ENCODE data around the gene VTI1A. TPM values are rescaled to one million over a fixed set of nuclear protein-coding genes. Genes with fewer than 3 reads are reported as not detected.

Gene VTI1A
- total RNA-seq, 1 donor from 2014 or later: 39.9 TPM

DNA sequence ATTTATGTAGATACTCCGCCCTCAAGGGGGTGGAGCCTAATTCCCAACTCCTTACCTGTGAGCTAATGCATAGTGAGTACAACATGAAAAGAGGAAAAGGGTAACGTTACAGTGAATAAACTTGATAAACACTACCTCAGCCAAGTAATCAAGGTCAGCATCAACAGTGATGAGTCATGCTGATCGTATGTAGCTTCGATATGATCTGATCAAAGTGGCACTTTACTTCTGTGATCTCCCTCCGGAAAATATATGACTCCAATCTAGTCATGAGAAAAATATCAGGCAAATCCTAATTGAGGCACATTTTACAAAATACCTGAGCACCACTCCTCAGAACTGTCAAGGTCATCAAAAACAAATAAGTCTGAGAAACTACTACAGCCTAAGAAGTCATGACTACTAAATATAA is 70.4 kb downstream of the VTI1A start:
- H3K4me1 Mint-ChIP-seq (ENCODE audit: low read depth): peaks cover 18% of the 10 kb centered on the region
- H3K27me3 Mint-ChIP-seq (ENCODE audit: insufficient read depth): peaks cover 9% of the 10 kb centered on the region
- intact Hi-C loops (cut with micrococcal nuclease): no loop called here

GRCh38 chr10:112519133-112519761 is 72.2 kb downstream of the VTI1A start:
- intact Hi-C loops (cut with micrococcal nuclease): loop anchor here (1.0 kb wide), 1 partner anchor 13 kb away; no protein-coding TSS in a partner anchor
- no peaks in the 10 kb centered on the region for H3K9me3 Mint-ChIP-seq
- H3K36me3 Mint-ChIP-seq (ENCODE audit: low read depth): no peaks in the 10 kb centered on the region
- H3K27ac Mint-ChIP-seq: no peak overlapping the region
- no peak overlapping the region for H3K4me3 Mint-ChIP-seq
- DNase-seq (ENCODE audit: low spot score): no peak
- peaks cover 6% of the 10 kb centered on the region for H3K27me3 Mint-ChIP-seq (ENCODE audit: insufficient read depth)
- peaks cover 18% of the 10 kb centered on the region for H3K4me1 Mint-ChIP-seq (ENCODE audit: low read depth)

More for the DNA sequence above, 70.4 kb downstream of the VTI1A start:
- Mint-ChIP-seq H3K4me3 (no peak overlapping the region), H3K27ac (no peak overlapping the region), H3K9me3 (no peaks in the 10 kb centered on the region), H3K36me3 (ENCODE audit: low read depth) (no peaks in the 10 kb centered on the region)
- no peak for DNase-seq (ENCODE audit: low spot score)

DNA sequence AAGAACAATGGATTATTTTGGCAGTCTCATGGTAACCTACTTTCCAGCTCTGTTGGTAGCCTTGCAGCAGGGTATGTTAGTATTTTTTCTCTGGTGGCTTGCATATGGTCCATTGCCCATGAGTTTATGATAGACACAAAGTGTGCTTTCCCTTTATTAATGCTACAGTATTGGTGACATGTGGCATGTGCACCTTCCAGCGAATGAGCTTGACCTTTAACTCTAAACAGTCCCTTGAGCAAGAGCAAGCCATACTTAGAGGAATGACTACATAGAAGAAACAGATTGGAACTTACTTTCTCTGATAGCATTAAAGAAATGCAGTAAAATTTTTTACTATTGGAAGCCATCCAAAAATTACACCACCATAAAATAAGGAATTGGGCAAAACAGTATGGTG is 73.9 kb downstream of the VTI1A start:
- H3K4me3 Mint-ChIP-seq: no peak overlapping the region
- no peaks in the 10 kb centered on the region for H3K9me3 Mint-ChIP-seq
- H3K4me1 Mint-ChIP-seq (ENCODE audit: low read depth): peaks cover 23% of the 10 kb centered on the region
- H3K36me3 Mint-ChIP-seq (ENCODE audit: low read depth): no peaks in the 10 kb centered on the region
- no peak for DNase-seq (ENCODE audit: low spot score)
- H3K27ac Mint-ChIP-seq: no peak overlapping the region
- H3K27me3 Mint-ChIP-seq (ENCODE audit: insufficient read depth): peaks cover 6% of the 10 kb centered on the region
- intact Hi-C loops (cut with micrococcal nuclease): loop anchor here (10.0 kb wide), 1 partner anchor 1526 kb away; no protein-coding TSS in a partner anchor

DNA sequence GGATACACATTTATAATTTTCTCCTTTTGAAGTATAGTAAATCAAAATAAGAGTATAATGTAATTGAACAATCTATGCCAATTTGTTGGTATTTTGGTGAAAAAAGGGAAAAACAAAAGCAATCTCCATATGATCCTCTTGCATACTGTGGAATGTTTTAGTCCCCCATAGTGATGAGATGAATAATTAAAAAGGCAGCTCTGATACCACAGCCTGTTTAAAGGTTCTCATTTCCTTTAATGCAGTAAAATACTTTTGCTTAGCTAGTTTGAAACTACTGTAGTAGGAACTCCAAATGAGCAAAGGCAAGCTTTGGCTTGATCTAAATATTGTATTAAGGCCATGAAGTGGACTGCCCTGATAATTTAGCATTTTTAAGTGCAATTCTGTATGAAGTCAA is 77.6 kb downstream of the VTI1A start:
- intact Hi-C loops (cut with micrococcal nuclease): loop anchor here (10.0 kb wide), 1 partner anchor 1530 kb away; no protein-coding TSS in a partner anchor
- Mint-ChIP-seq H3K4me1 (ENCODE audit: low read depth) (peaks cover 18% of the 10 kb centered on the region), H3K9me3 (no peaks in the 10 kb centered on the region), H3K27ac (no peak overlapping the region), H3K36me3 (ENCODE audit: low read depth) (peaks cover 2% of the 10 kb centered on the region), H3K4me3 (no peak overlapping the region), H3K27me3 (ENCODE audit: insufficient read depth) (peaks cover 6% of the 10 kb centered on the region)
- DNase-seq (ENCODE audit: low spot score): no peak

- Mint-ChIP-seq H3K4me1 (ENCODE audit: low read depth) (peaks cover 17% of the 10 kb centered on the region), H3K9me3 (no peaks in the 10 kb centered on the region), H3K4me3 (no peak overlapping the region), H3K27me3 (ENCODE audit: insufficient read depth) (peaks cover 6% of the 10 kb centered on the region), H3K27ac (no peak overlapping the region), H3K36me3 (ENCODE audit: low read depth) (peaks cover 2% of the 10 kb centered on the region)
- intact Hi-C loops (cut with micrococcal nuclease): loop anchor here (10.0 kb wide), 1 partner anchor 1530 kb away; no protein-coding TSS in a partner anchor
- DNase-seq (ENCODE audit: low spot score): no peak
Measured at GRCh38 chr10:112525200-112525599, 78.2 kb downstream of the VTI1A start.

GRCh38 chr10:112526139-112526538 is 79.1 kb downstream of the VTI1A start:
- Mint-ChIP-seq H3K4me3 (no peak overlapping the region), H3K9me3 (no peaks in the 10 kb centered on the region), H3K27me3 (ENCODE audit: insufficient read depth) (peaks cover 6% of the 10 kb centered on the region), H3K27ac (no peak overlapping the region), H3K4me1 (ENCODE audit: low read depth) (peaks cover 24% of the 10 kb centered on the region), H3K36me3 (ENCODE audit: low read depth) (peaks cover 5% of the 10 kb centered on the region)
- no peak for DNase-seq (ENCODE audit: low spot score)
- intact Hi-C loops (cut with micrococcal nuclease): loop anchor here (1.0 to 10.0 kb wide), 2 partner anchors 9 to 1531 kb away; no protein-coding TSS in a partner anchor

- Mint-ChIP-seq H3K27me3 (ENCODE audit: insufficient read depth) (peaks cover 1% of the 10 kb centered on the region), H3K9me3 (no peaks in the 10 kb centered on the region), H3K27ac (no peak overlapping the region), H3K4me3 (no peak overlapping the region), H3K36me3 (ENCODE audit: low read depth) (peaks cover 5% of the 10 kb centered on the region), H3K4me1 (ENCODE audit: low read depth) (peaks cover 32% of the 10 kb centered on the region)
- intact Hi-C loops (cut with micrococcal nuclease): loop anchor here (1.0 to 10.0 kb wide), 2 partner anchors 8 to 1532 kb away; no protein-coding TSS in a partner anchor
- DNase-seq (ENCODE audit: low spot score): no peak
Measured at GRCh38 chr10:112526906-112527305, 79.9 kb downstream of the VTI1A start.

- intact Hi-C loops (cut with micrococcal nuclease): loop anchor here (10.0 kb wide), 1 partner anchor 1533 kb away; no protein-coding TSS in a partner anchor
- no peak for DNase-seq (ENCODE audit: low spot score)
- Mint-ChIP-seq H3K4me3 (no peak overlapping the region), H3K36me3 (ENCODE audit: low read depth) (peaks cover 8% of the 10 kb centered on the region), H3K27ac (no peak overlapping the region), H3K27me3 (ENCODE audit: insufficient read depth) (peaks cover 2% of the 10 kb centered on the region), H3K9me3 (no peaks in the 10 kb centered on the region), H3K4me1 (ENCODE audit: low read depth) (peaks cover 37% of the 10 kb centered on the region)
Measured at GRCh38 chr10:112528235-112528634, 81.2 kb downstream of the VTI1A start.

GRCh38 chr10:112531421-112531820 is 84.4 kb downstream of the VTI1A start:
- no peak overlapping the region for H3K4me3 Mint-ChIP-seq
- intact Hi-C loops (cut with micrococcal nuclease): loop anchor here (5.0 kb wide), 1 partner anchor 1151 kb away; no protein-coding TSS in a partner anchor
- no peaks in the 10 kb centered on the region for H3K9me3 Mint-ChIP-seq
- peaks cover 33% of the 10 kb centered on the region for H3K4me1 Mint-ChIP-seq (ENCODE audit: low read depth)
- peaks cover 5% of the 10 kb centered on the region for H3K27me3 Mint-ChIP-seq (ENCODE audit: insufficient read depth)
- peaks cover 8% of the 10 kb centered on the region for H3K36me3 Mint-ChIP-seq (ENCODE audit: low read depth)
- no peak overlapping the region for H3K27ac Mint-ChIP-seq
- no peak for DNase-seq (ENCODE audit: low spot score)

DNA sequence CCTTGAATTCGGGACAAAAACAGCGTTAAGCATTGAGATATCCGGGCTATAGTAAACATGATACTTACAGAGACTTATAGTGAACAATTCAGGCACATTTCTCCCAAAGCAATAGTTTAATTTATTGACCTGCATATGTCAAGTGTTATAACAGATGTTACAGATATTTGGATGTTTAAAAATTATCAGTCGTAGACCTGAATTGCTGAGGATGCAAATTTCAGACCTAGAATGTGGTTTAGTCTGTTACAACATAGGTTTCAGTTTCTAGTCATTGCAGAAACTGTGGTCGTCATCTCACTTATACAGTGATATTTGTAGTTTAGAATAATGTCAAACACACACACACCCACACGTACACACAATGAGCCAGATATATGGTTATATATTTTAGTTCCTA is 85.2 kb downstream of the VTI1A start:
- no peak for DNase-seq (ENCODE audit: low spot score)
- Mint-ChIP-seq H3K4me1 (ENCODE audit: low read depth) (peaks cover 26% of the 10 kb centered on the region), H3K4me3 (peak overlapping the region; percentile 53), H3K9me3 (no peaks in the 10 kb centered on the region), H3K27ac (peak overlapping the region; percentile 11), H3K36me3 (ENCODE audit: low read depth) (peaks cover 5% of the 10 kb centered on the region), H3K27me3 (ENCODE audit: insufficient read depth) (peaks cover 8% of the 10 kb centered on the region)
- intact Hi-C loops (cut with micrococcal nuclease): loop anchor here (1.0 to 5.0 kb wide), 4 partner anchors 13 to 1150 kb away; no protein-coding TSS in a partner anchor

- peaks cover 26% of the 10 kb centered on the region for H3K4me1 Mint-ChIP-seq (ENCODE audit: low read depth)
- H3K9me3 Mint-ChIP-seq: no peaks in the 10 kb centered on the region
- intact Hi-C loops (cut with micrococcal nuclease): loop anchor here (1.0 to 5.0 kb wide), 4 partner anchors 14 to 1149 kb away; no protein-coding TSS in a partner anchor
- no peak overlapping the region for H3K4me3 Mint-ChIP-seq
- DNase-seq (ENCODE audit: low spot score): no peak
- peaks cover 5% of the 10 kb centered on the region for H3K36me3 Mint-ChIP-seq (ENCODE audit: low read depth)
- H3K27ac Mint-ChIP-seq: no peak overlapping the region
- peaks cover 8% of the 10 kb centered on the region for H3K27me3 Mint-ChIP-seq (ENCODE audit: insufficient read depth)
Measured at GRCh38 chr10:112532956-112533355, 85.9 kb downstream of the VTI1A start.

DNA sequence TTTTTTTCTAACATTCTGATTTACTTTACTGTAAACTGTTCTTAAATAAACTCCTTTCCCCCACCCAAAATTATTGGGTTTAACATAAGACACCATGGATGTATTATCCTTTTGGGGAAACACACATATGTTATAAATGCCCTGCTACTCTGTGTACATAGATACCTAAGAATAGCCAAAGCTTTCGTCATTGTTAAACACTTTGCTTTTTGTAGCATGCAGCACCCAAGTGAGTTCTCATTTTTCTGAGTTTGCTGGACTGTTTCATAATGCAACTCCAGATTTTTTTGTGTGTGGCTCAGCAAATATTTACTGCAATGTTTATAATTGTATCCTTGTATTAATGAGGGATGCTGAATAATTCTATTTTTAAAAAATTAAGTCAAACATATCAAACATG is 86.9 kb downstream of the VTI1A start:
- H3K4me1 Mint-ChIP-seq (ENCODE audit: low read depth): peaks cover 26% of the 10 kb centered on the region
- no peak for DNase-seq (ENCODE audit: low spot score)
- H3K27me3 Mint-ChIP-seq (ENCODE audit: insufficient read depth): peaks cover 8% of the 10 kb centered on the region
- no peaks in the 10 kb centered on the region for H3K9me3 Mint-ChIP-seq
- peaks cover 10% of the 10 kb centered on the region for H3K36me3 Mint-ChIP-seq (ENCODE audit: low read depth)
- no peak overlapping the region for H3K4me3 Mint-ChIP-seq
- H3K27ac Mint-ChIP-seq: no peak overlapping the region
- intact Hi-C loops (cut with micrococcal nuclease): loop anchor here (5.0 kb wide), 1 partner anchor 1148 kb away; no protein-coding TSS in a partner anchor

GRCh38 chr10:112535531-112535951 is 88.5 kb downstream of the VTI1A start:
- H3K9me3 Mint-ChIP-seq: no peaks in the 10 kb centered on the region
- no peak overlapping the region for H3K4me3 Mint-ChIP-seq
- peaks cover 24% of the 10 kb centered on the region for H3K4me1 Mint-ChIP-seq (ENCODE audit: low read depth)
- intact Hi-C loops (cut with micrococcal nuclease): loop anchor here (1.0 kb wide), 1 partner anchor 9 kb away; no protein-coding TSS in a partner anchor
- peaks cover 16% of the 10 kb centered on the region for H3K36me3 Mint-ChIP-seq (ENCODE audit: low read depth)
- H3K27ac Mint-ChIP-seq: no peak overlapping the region
- H3K27me3 Mint-ChIP-seq (ENCODE audit: insufficient read depth): peaks cover 8% of the 10 kb centered on the region
- DNase-seq (ENCODE audit: low spot score): no peak

Measured in activated T-helper 1 cell treated with anti-CD3 and anti-CD28 coated beads, Interleukin-12 subunit alpha, Interleukin-12 subunit beta, Interleukin-2, Interleukin-4 antibody, amounts not matched to agents 30 ng/mL and 10 ng/mL and 1 ng/mL, durations not matched to agents 14 hours and 24 hours and 36 hours (primary cell).